Smooth muscle cell (in vitro differentiated cells): ENCODE measurements around the gene ARHGEF5. TPM values are rescaled to one million over a fixed set of nuclear protein-coding genes. Genes with fewer than 3 reads are reported as not detected.
"Not testable (repeated sequence)": the region's sequence is repeated elsewhere in the genome, so short reads cannot be mapped to it uniquely, and the experiment has no call there.

Experiments
- DNase-seq: peaks from one replicate; lab custom pipeline; 2025; ENCODE audit not compliant: unreplicated experiment; lab: John Stamatoyannopoulos, UW
- H2AFZ ChIP-seq: fragments of 200-600 bp; sonication (generic); 2 replicates; pipeline ENCODE4 v1.6.0; 2016; ENCODE audit warnings: antibody characterized with exemption, low read depth, mild to moderate bottlenecking
- H3F3A ChIP-seq: fragments of 200-600 bp; sonication (generic); 2 replicates; pipeline ENCODE4 v1.6.0; 2017; ENCODE audit warnings: antibody characterized with exemption, low read depth
- H3K27ac ChIP-seq: fragments of 200-600 bp; sonication (generic); 2 replicates; pipeline ENCODE4 v1.5.1; 2016; ENCODE audit warnings: low read depth, mild to moderate bottlenecking
- H3K27me3 ChIP-seq: fragments of 200-600 bp; sonication (generic); 2 replicates; pipeline ENCODE4 v1.6.1; 2016; ENCODE audit warnings: low read depth, mild to moderate bottlenecking
- H3K36me3 ChIP-seq: fragments of 200-600 bp; sonication (generic); 2 replicates; pipeline ENCODE4 v1.5.1; 2016; ENCODE audit warnings: low read depth
- H3K4me1 ChIP-seq: fragments of 200-600 bp; sonication (generic); 2 replicates; pipeline ENCODE4 v1.5.1; 2016; ENCODE audit warnings: low read depth
- H3K4me2 ChIP-seq: fragments of 200-600 bp; sonication (generic); 2 replicates; pipeline ENCODE4 v1.6.0; 2016; ENCODE audit warnings: mild to moderate bottlenecking
- H3K4me3 ChIP-seq: fragments of 200-600 bp; sonication (generic); 2 replicates; pipeline ENCODE4 v1.5.1; 2016; ENCODE audit warnings: mild to moderate bottlenecking
- H3K79me2 ChIP-seq: fragments of 200-600 bp; sonication (generic); 2 replicates; pipeline ENCODE4 v1.6.0; 2016; ENCODE audit warnings: low read depth, mild to moderate bottlenecking
- H3K9ac ChIP-seq: fragments of 200-600 bp; sonication (generic); 2 replicates; pipeline ENCODE4 v1.6.0; 2016; ENCODE audit warnings: low read depth
- H3K9me3 ChIP-seq: fragments of 200-600 bp; sonication (generic); replicated peaks from 2 replicates; pipeline ENCODE4 v1.5.1; 2016; ENCODE audit warnings: low read depth
- H4K20me1 ChIP-seq: fragments of 200-600 bp; sonication (generic); 2 replicates; pipeline ENCODE4 v1.6.0; 2016; ENCODE audit warnings: low read depth
- WGBS: methylation state at CpG from one replicate; pipeline ENCODE4 v1.1.7; 2016; ENCODE audit warnings: low lambda C conversion rate; 5-methylcytosine and 5-hydroxymethylcytosine counted together
- polyA plus RNA-seq: library from polyadenylated mRNA; unstranded; fragments of >200 nt; fragmentation: Nextera tagmentation; extraction: Ambion mirVana; gene quantifications from 2 replicates; pipeline ENCODE4 v1.2.1, GENCODE V29; 2016
- total RNA-seq: library from RNA; depleted of rRNA; stranded (reverse); fragments of >200 nt; gene quantifications from 2 replicates; pipeline ENCODE4 v1.2.3, GENCODE V29; 2014

The ARHGEF5 gene
- total and polyA plus RNA-seq, 2 experiments from 2014 or later = 3.7 to 12.1 TPM

- not testable (repeated sequence) for H2AFZ ChIP-seq, H3F3A ChIP-seq, H3K9ac ChIP-seq, DNase-seq, H3K4me2 ChIP-seq, H3K9me3 ChIP-seq, H3K79me2 ChIP-seq, H3K27ac ChIP-seq, H3K36me3 ChIP-seq, H4K20me1 ChIP-seq, H3K4me1 ChIP-seq, H3K4me3 ChIP-seq, H3K27me3 ChIP-seq
- WGBS = 74% methylated on average over 4 of the region's 5 CpGs
Measured at GRCh38 chr7:144325868-144326267, 29.3 kb upstream of the ARHGEF5 start.

- not testable (repeated sequence) for H3K4me1 ChIP-seq, H3K9me3 ChIP-seq
Measured at GRCh38 chr7:144330044-144330443, 25.2 kb upstream of the ARHGEF5 start.

GRCh38 chr7:144331221-144331995 lies 23.8 kb upstream of the ARHGEF5 start:
- 98% methylated on average over 4 of the region's 9 CpGs for WGBS
- not testable (repeated sequence) for DNase-seq

More at GRCh38 chr7:144330044-144330443, 25.2 kb upstream of the ARHGEF5 start:
- H3K4me2 ChIP-seq, H4K20me1 ChIP-seq, H3K79me2 ChIP-seq, H3K4me3 ChIP-seq, H2AFZ ChIP-seq, H3F3A ChIP-seq, H3K9ac ChIP-seq, H3K27ac ChIP-seq, H3K36me3 ChIP-seq, H3K27me3 ChIP-seq, DNase-seq: not testable (repeated sequence)

GRCh38 chr7:144331996-144332288 lies 23.3 kb upstream of the ARHGEF5 start:
- H4K20me1 ChIP-seq, H3K36me3 ChIP-seq, H3K4me3 ChIP-seq, H3K9me3 ChIP-seq, H3K4me1 ChIP-seq, H2AFZ ChIP-seq, H3K27ac ChIP-seq, H3K9ac ChIP-seq, H3K4me2 ChIP-seq, H3F3A ChIP-seq, DNase-seq, H3K79me2 ChIP-seq, H3K27me3 ChIP-seq: not testable (repeated sequence)
- WGBS = 38% methylated on average over 1 of the region's 2 CpGs

More at GRCh38 chr7:144331221-144331995, 23.8 kb upstream of the ARHGEF5 start:
- not testable (repeated sequence) for H4K20me1 ChIP-seq, H3K27ac ChIP-seq, H3K9ac ChIP-seq, H3K79me2 ChIP-seq, H3K4me1 ChIP-seq, H2AFZ ChIP-seq, H3K9me3 ChIP-seq, H3K36me3 ChIP-seq, H3K27me3 ChIP-seq, H3F3A ChIP-seq, H3K4me2 ChIP-seq, H3K4me3 ChIP-seq

- not testable (repeated sequence) for DNase-seq, H4K20me1 ChIP-seq, H3K4me1 ChIP-seq, H3K27ac ChIP-seq, H3K36me3 ChIP-seq, H3K9ac ChIP-seq, H3K4me2 ChIP-seq, H3F3A ChIP-seq, H3K27me3 ChIP-seq, H3K79me2 ChIP-seq, H3K4me3 ChIP-seq, H2AFZ ChIP-seq, H3K9me3 ChIP-seq
- no CpG with 5 or more reads among the region's 1 CpG for WGBS
Measured at GRCh38 chr7:144348625-144349024, 6.6 kb upstream of the ARHGEF5 start.

GRCh38 chr7:144351667-144352066 lies 3.5 kb upstream of the ARHGEF5 start:
- not testable (repeated sequence) for H3K27ac ChIP-seq, H4K20me1 ChIP-seq, H3K27me3 ChIP-seq, H3K9me3 ChIP-seq, H3K4me3 ChIP-seq, DNase-seq, H3K36me3 ChIP-seq, H3F3A ChIP-seq, H3K79me2 ChIP-seq, H3K4me2 ChIP-seq, H2AFZ ChIP-seq, H3K4me1 ChIP-seq, H3K9ac ChIP-seq
- 84% methylated on average over 2 of the region's 3 CpGs for WGBS

- no CpG with 5 or more reads among the region's 6 CpGs for WGBS
Measured at GRCh38 chr7:144356185-144356584, 983 bp downstream of the ARHGEF5 start.

GRCh38 chr7:144356860-144357259 lies 1.7 kb downstream of the ARHGEF5 start:
- not testable (repeated sequence) for H3K27me3 ChIP-seq, H3K27ac ChIP-seq, H3K4me2 ChIP-seq, H3K4me1 ChIP-seq, H3K9me3 ChIP-seq, H3K4me3 ChIP-seq, H4K20me1 ChIP-seq, H3K79me2 ChIP-seq, H3K36me3 ChIP-seq, H3K9ac ChIP-seq, H3F3A ChIP-seq, DNase-seq, H2AFZ ChIP-seq
- 100% methylated on average over 2 of the region's 11 CpGs for WGBS

More at GRCh38 chr7:144356185-144356584, 983 bp downstream of the ARHGEF5 start:
- not testable (repeated sequence) for H3F3A ChIP-seq, H3K79me2 ChIP-seq, H3K9ac ChIP-seq, H3K27ac ChIP-seq, DNase-seq, H3K4me1 ChIP-seq, H3K27me3 ChIP-seq, H3K36me3 ChIP-seq, H3K9me3 ChIP-seq, H4K20me1 ChIP-seq, H2AFZ ChIP-seq, H3K4me2 ChIP-seq, H3K4me3 ChIP-seq

- not testable (repeated sequence) for H3K9me3 ChIP-seq, H4K20me1 ChIP-seq, H3K36me3 ChIP-seq, H3K27me3 ChIP-seq, H3K9ac ChIP-seq, H3K4me3 ChIP-seq, H3K4me1 ChIP-seq, H3K4me2 ChIP-seq, H3F3A ChIP-seq, H2AFZ ChIP-seq, H3K27ac ChIP-seq, H3K79me2 ChIP-seq, DNase-seq
- no CpG with 5 or more reads among the region's 3 CpGs for WGBS
Measured at GRCh38 chr7:144362061-144362460, 6.9 kb downstream of the ARHGEF5 start.
